PC-9 (cell line): ENCODE results near the gene TAPBP. TPM values are rescaled to one million over a fixed set of nuclear protein-coding genes. Genes with fewer than 3 reads are reported as not detected.

Source experiments
- BruUV-seq: library from RNA; stranded (reverse); fragments of 400-500 nt; replicated peaks from 2 replicates; lab custom pipeline; 2021; lab: Mats Ljungman, UMichigan
- CTCF ChIA-PET: fragments of 300-600 bp; sonication (Branson Sonifier 250); formaldehyde crosslinking; loops from one replicate; lab custom pipeline; 2022; ENCODE audit warnings: antibody characterized with exemption; lab: Charles Lee
- POLR2A ChIA-PET: fragments of 300-600 bp; sonication (Branson Sonifier 250); formaldehyde crosslinking; loops from one replicate; lab custom pipeline; 2022; ENCODE audit warnings: antibody characterized with exemption; ENCODE audit not compliant: unreplicated experiment; lab: Charles Lee
- DNase-seq, 2 experiments: peaks; one replicate each; pipeline versions ENCODE4 v3.0.0 to v3.0.0-alpha.2; 2015 to 2022; ENCODE audit warnings: mixed read lengths in 1 of 2
- H2AFZ ChIP-seq: fragments of 200-600 bp; sonication (generic); 2 replicates; pipeline ENCODE4 v1.8.1; 2017; ENCODE audit warnings: antibody characterized with exemption
- H3F3A ChIP-seq: fragments of 200-600 bp; sonication (generic); 2 replicates; pipeline ENCODE4 v1.8.1; 2017; ENCODE audit warnings: antibody characterized with exemption, mild to moderate bottlenecking, low read depth; ENCODE audit not compliant: insufficient read depth
- H3K27ac ChIP-seq: fragments of 200-600 bp; sonication (generic); 2 replicates; pipeline ENCODE4 v1.6.1; 2016; ENCODE audit warnings: mixed run types
- H3K27me3 ChIP-seq: fragments of 200-600 bp; sonication (generic); 2 replicates; pipeline ENCODE4 v1.6.1; 2016; ENCODE audit warnings: low read depth, mixed run types; ENCODE audit not compliant: insufficient read depth
- H3K36me3 ChIP-seq: fragments of 200-600 bp; sonication (generic); 2 replicates; pipeline ENCODE4 v1.6.1; 2016; ENCODE audit warnings: low read depth, mixed run types
- H3K4me1 ChIP-seq: fragments of 200-600 bp; sonication (generic); replicated peaks from 2 replicates; pipeline ENCODE4 v1.6.1; 2016; ENCODE audit warnings: mixed run types; ENCODE audit not compliant: insufficient read depth
- H3K4me2 ChIP-seq: fragments of 200-600 bp; sonication (generic); 2 replicates; pipeline ENCODE4 v1.6.1; 2017; ENCODE audit warnings: mixed run types
- H3K4me3 ChIP-seq: fragments of 200-600 bp; sonication (generic); 2 replicates; pipeline ENCODE4 v1.6.1; 2016; ENCODE audit warnings: mixed run types
- H3K79me2 ChIP-seq: fragments of 200-600 bp; sonication (generic); 2 replicates; pipeline ENCODE4 v1.6.1; 2017; ENCODE audit warnings: low read depth, mixed run types
- H3K9me2 ChIP-seq: fragments of 200-600 bp; sonication (generic); 2 replicates; pipeline ENCODE4 v1.8.1; 2017; ENCODE audit warnings: mild to moderate bottlenecking; ENCODE audit not compliant: insufficient read depth
- H3K9me3 ChIP-seq: fragments of 200-600 bp; sonication (generic); 2 replicates; pipeline ENCODE4 v1.8.1; 2016; ENCODE audit warnings: low read depth; ENCODE audit not compliant: insufficient read depth
- H4K20me1 ChIP-seq: fragments of 200-600 bp; sonication (generic); 2 replicates; pipeline ENCODE4 v1.8.1; 2017; ENCODE audit not compliant: insufficient read depth
- EZH2 ChIP-seq: fragments of 200-600 bp; sonication (generic); IDR thresholded peaks from 2 replicates; pipeline ENCODE4 v1.8.0; 2017; ENCODE audit warnings: antibody characterized with exemption, low read depth
- intact Hi-C: fragments of 100-400 bp; cut with micrococcal nuclease; formaldehyde crosslinking; loops from one replicate; pipeline ENCODE4 v1.10.0; 2022; ENCODE audit not compliant: unreplicated experiment
- total RNA-seq: library from RNA; stranded (reverse); gene quantifications from 2 replicates; pipeline ENCODE4 v1.2.3, GENCODE V29; 2021
- TF ChIP-seq, protein P1 (sequence below): fragments of 200-600 bp; sonication (generic); conservative IDR thresholded peaks from 2 replicates; pipeline ENCODE4 v1.6.1; 2017; ENCODE audit warnings: mixed run types, antibody characterized with exemption, mild to moderate bottlenecking, moderate library complexity

The TAPBP gene
- total RNA-seq, 1 experiment from 2014 or later: 156 TPM

DNA sequence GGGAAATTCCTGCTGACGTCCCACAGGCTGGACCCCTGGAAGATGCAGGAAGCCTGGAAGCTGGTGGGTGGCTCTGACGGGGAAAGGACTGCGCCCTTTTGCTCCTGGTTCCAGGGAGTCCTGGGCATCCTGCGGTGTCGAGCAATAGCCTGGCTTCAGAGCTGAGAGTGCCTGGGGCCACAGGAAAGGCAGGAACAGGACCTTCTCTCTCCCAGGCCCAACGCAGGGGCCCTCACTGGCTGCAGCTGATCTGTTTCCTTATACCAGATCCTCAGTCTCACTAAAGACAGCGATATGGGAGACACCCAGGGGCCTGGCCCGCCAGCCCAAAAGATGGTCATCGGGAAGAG, 35.5 kb downstream of the TAPBP start:
- no peak overlapping the region for H3K4me3 ChIP-seq
- H3K36me3 ChIP-seq: peaks cover 32% of the 10 kb centered on the region
- peaks cover 33% of the 10 kb centered on the region for H3K4me1 ChIP-seq
- no peak overlapping the region for H2AFZ ChIP-seq
- H3F3A ChIP-seq: peaks cover 85% of the 10 kb centered on the region
- ChIA-PET POLR2A (interaction anchor here (0.6 kb wide), 1 partner anchor 20 kb away, joined by 4 read pairs; no protein-coding TSS in a partner anchor), CTCF (no interaction called here)
- intact Hi-C loops: loop anchor here (10.0 kb wide), 1 partner anchor 74 kb away; the partner anchor contains the start of genes HSD17B8, RING1, RXRB and SLC39A7
- no peak overlapping the region for H3K27ac ChIP-seq
- peak in 1 of 2 experiments; percentile 24 for DNase-seq
- H3K79me2 ChIP-seq: peaks cover 27% of the 10 kb centered on the region
- H3K4me2 ChIP-seq: no peak overlapping the region
- H3K9me2 ChIP-seq: no peaks in the 10 kb centered on the region
- H3K27me3 ChIP-seq: no peaks in the 10 kb centered on the region
- no TSS peak for BruUV-seq
- TF ChIP-seq, protein P1, sequence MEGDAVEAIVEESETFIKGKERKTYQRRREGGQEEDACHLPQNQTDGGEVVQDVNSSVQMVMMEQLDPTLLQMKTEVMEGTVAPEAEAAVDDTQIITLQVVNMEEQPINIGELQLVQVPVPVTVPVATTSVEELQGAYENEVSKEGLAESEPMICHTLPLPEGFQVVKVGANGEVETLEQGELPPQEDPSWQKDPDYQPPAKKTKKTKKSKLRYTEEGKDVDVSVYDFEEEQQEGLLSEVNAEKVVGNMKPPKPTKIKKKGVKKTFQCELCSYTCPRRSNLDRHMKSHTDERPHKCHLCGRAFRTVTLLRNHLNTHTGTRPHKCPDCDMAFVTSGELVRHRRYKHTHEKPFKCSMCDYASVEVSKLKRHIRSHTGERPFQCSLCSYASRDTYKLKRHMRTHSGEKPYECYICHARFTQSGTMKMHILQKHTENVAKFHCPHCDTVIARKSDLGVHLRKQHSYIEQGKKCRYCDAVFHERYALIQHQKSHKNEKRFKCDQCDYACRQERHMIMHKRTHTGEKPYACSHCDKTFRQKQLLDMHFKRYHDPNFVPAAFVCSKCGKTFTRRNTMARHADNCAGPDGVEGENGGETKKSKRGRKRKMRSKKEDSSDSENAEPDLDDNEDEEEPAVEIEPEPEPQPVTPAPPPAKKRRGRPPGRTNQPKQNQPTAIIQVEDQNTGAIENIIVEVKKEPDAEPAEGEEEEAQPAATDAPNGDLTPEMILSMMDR: no peak
- TF ChIP-seq EZH2: no peak
- peaks cover 32% of the 10 kb centered on the region for H4K20me1 ChIP-seq
- no peaks in the 10 kb centered on the region for H3K9me3 ChIP-seq

DNA sequence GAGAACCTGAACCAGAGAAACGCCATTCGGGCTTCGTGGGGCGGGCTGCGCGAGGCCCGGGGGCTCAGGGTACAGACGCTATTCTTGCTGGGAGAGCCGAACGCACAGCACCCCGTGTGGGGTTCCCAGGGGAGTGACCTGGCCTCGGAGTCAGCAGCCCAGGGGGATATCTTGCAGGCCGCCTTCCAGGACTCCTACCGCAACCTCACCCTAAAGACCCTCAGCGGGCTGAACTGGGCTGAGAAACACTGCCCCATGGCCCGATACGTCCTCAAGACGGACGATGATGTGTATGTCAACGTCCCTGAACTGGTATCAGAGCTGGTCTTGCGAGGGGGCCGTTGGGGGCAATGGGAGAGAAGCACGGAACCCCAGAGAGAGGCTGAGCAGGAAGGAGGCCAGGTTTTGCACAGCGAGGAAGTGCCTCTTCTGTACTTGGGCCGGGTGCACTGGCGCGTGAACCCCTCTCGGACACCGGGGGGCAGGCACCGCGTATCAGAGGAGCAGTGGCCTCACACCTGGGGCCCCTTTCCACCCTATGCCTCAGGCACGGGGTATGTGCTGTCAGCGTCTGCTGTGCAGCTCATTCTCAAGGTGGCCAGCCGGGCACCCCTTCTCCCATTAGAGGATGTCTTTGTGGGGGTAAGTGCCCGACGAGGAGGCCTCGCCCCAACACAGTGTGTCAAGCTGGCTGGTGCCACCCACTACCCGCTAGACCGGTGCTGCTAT, 36.1 kb downstream of the TAPBP start:
- Histone ChIP-seq H3K4me3 (peak overlapping the region; percentile 70; the same call in 1 of the 2 replicates), H3F3A (peaks cover 90% of the 10 kb centered on the region), H3K4me2 (peak overlapping the region; percentile 96), H3K27me3 (no peaks in the 10 kb centered on the region), H3K4me1 (peaks cover 36% of the 10 kb centered on the region), H3K9me2 (no peaks in the 10 kb centered on the region), H2AFZ (no peak overlapping the region), H3K9me3 (no peaks in the 10 kb centered on the region), H4K20me1 (peaks cover 36% of the 10 kb centered on the region), H3K79me2 (peaks cover 32% of the 10 kb centered on the region), H3K27ac (peak overlapping the region; percentile 48; the same call in 1 of the 2 replicates), H3K36me3 (peaks cover 38% of the 10 kb centered on the region)
- intact Hi-C loops: loop anchor here (2.0 to 10.0 kb wide), 2 partner anchors 21 to 73 kb away; partner anchors contain the start of genes HSD17B8, RGL2, RING1 and RXRB
- peak in 1 of 2 experiments; percentile 21 for DNase-seq
- ChIA-PET CTCF (interaction anchor here (0.5 kb wide), 1 partner anchor 24 kb away, joined by 8 read pairs; no protein-coding TSS in a partner anchor), POLR2A (interaction anchor here (0.7 to 0.9 kb wide), 3 partner anchors 11 to 22 kb away, joined by 5 to 13 read pairs (median 5); partner anchors contain the start of genes PFDN6 and WDR46)
- BruUV-seq: no TSS peak
- TF ChIP-seq, protein P1: no peak
- no peak for TF ChIP-seq EZH2

DNA sequence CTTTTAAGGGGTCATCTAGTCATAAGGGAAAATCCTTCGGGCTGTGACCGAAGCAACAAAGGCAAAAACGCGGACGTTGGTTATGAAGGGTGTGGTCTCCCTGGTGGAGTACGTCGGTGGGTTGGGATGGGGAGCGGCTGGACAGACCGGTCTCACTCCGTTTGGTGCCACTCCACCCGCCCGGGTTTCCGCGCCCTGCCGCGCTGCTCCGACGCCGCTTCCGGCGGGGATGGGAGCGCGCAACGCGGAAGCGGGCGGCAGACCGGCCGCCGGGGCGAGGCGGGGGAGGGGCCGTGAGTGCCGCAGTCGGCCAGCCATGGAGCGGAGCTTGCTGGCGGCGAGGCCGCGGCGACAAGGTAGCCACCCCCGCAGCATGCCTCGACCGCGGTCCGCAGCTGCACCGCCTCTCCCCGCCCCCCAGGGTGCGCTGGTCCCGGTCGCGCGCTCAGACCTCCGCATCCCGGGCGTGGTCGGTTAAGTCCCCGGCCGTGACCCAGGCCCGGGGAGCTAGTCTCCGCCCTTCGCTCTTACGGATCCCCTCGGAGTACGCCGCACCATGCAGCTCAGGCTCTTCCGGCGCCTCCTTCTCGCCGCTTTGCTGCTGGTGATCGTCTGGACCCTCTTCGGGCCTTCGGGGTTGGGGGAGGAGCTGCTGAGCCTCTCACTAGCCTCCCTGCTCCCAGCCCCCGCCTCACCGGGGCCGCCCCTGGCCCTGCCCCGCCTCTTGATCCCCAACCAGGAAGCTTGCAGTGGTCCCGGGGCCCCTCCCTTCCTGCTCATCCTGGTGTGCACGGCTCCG, 36.8 kb downstream of the TAPBP start, which contains the start of gene B3GALT4:
B3GALT4 (plus strand) TSS at position 260 of the 799 bp plus-strand sequence; CDS start at position 557, 297 bp downstream.
- Histone ChIP-seq H2AFZ (no peak within 1 kb of the TSS), H3K36me3 (peaks cover 44% of the 10 kb centered on the region), H3K4me1 (peaks cover 36% of the 10 kb centered on the region), H3K9me2 (no peaks in the 10 kb centered on the region), H3F3A (peaks cover 91% of the 10 kb centered on the region), H3K27me3 (no peaks in the 10 kb centered on the region), H3K4me2 (peak within 1 kb of the TSS; percentile 96), H3K79me2 (peaks cover 40% of the 10 kb centered on the region), H4K20me1 (peaks cover 36% of the 10 kb centered on the region), H3K9me3 (no peaks in the 10 kb centered on the region), H3K27ac (peak within 1 kb of the TSS; percentile 79), H3K4me3 (peak within 1 kb of the TSS; percentile 70; the same call in 1 of the 2 replicates)
- ChIA-PET POLR2A (interaction anchor here (0.7 to 0.9 kb wide), 3 partner anchors 12 to 22 kb away, joined by 5 to 13 read pairs (median 5); partner anchors contain the start of genes PFDN6 and WDR46), CTCF (interaction anchor here (0.5 to 0.6 kb wide), 2 partner anchors 25 to 442 kb away, joined by 3 to 8 read pairs; no protein-coding TSS in a partner anchor)
- no TSS peak for BruUV-seq
- DNase-seq: peak; percentile 92 to 93
- TF ChIP-seq, protein P1: peak; percentile 63
- TF ChIP-seq EZH2: no peak
- intact Hi-C loops: loop anchor here (2.0 to 10.0 kb wide), 2 partner anchors 22 to 72 kb away; partner anchors contain the start of genes HSD17B8, RGL2, RING1 and RXRB
